Raji (cell line): ENCODE results near the gene MAGEA4.

Experiments used
- POLR2A ChIP-seq: IDR thresholded peaks from 2 replicates; pipeline ENCODE4 v1.6.1; 2011; ENCODE audit warnings: low read depth, low read length, control low read depth; ENCODE audit not compliant: insufficient read depth

Gene MAGEA4, protein sequence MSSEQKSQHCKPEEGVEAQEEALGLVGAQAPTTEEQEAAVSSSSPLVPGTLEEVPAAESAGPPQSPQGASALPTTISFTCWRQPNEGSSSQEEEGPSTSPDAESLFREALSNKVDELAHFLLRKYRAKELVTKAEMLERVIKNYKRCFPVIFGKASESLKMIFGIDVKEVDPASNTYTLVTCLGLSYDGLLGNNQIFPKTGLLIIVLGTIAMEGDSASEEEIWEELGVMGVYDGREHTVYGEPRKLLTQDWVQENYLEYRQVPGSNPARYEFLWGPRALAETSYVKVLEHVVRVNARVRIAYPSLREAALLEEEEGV

DNA sequence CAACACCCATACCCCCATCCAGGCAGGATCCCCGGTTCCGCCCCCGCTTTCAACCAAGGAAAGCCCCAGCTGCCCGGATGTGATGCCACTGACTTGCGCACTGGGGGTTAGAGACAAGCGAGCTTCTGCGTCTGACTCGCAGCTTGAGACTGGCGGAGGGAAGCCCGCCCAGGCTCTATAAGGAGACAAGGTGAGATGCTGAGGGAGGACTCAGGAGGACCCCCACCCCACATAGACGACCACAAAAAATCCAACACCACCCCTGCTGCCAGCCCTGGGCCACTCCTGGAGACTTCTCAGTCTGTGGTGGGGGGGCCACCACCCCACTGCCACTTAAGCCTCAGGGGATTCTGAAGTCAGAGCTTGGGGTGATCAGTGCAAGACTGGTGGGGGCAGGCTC, at the start of gene MAGEA4:
Gene MAGEA4, plus strand, starts transcription at position 110 of the 400 bp plus-strand sequence. CDS start 10,776 bp downstream, outside the sequence.
- TF ChIP-seq POLR2A, result no peak

DNA sequence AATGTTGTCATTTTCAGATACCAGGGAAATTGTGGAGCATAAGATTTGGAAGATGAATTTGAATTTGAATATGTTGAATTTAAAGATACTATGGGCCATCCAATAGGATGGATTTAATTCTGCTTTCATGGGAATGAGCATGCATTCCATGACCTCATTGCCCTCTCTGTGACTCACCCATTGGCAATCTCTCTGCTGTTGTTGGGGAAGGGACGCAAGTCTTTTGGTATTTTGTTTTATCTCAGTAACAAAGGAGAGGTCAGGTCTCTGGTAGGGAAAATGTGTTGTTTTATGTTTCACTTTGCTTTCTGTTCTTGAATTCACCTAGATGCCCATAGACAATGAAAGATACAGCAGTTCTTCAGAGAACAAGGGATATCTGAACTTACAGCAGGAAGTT, 42.1 kb upstream of the MAGEA4 start:
- no peak for TF ChIP-seq POLR2A

DNA sequence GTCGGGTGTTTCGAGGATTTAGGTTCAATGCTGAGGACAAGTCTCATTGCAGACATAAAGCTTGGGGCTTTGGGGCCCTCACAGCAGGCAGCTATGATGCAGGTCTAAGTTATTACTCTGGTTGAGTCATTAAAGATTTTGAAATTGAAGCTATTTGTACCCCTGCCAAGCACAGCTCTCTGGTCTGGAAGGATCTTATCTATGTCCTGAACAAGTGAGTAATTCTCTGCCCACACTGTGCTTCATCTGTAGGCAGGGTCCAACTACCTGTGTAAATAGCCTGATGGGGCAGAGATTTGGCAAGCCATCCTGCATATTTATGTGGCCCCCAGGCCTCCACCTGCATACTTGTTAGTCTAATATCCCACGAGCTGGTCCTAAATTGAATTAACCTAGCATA, 41.4 kb upstream of the MAGEA4 start:
- TF ChIP-seq POLR2A, result no peak

DNA sequence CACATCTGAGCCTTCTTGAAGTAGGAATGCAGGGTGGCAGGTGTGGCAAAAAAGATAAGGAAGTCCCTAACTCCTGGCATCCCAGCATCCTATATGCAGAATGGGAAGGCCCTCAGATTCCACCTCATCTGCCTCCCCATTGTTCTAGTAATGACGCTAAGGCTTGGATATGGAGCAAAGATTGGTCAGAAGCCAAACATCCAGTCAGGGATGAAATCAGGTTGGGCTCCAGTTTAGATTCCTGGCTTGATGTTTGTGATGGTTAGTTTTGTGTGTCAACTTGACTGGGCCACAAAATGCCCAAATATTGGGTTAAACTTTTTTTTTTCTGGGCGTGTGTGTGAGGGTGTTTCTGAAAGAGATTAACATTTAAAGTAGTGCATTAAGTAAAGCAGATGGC, 39.6 kb upstream of the MAGEA4 start:
- TF ChIP-seq POLR2A, result no peak

DNA sequence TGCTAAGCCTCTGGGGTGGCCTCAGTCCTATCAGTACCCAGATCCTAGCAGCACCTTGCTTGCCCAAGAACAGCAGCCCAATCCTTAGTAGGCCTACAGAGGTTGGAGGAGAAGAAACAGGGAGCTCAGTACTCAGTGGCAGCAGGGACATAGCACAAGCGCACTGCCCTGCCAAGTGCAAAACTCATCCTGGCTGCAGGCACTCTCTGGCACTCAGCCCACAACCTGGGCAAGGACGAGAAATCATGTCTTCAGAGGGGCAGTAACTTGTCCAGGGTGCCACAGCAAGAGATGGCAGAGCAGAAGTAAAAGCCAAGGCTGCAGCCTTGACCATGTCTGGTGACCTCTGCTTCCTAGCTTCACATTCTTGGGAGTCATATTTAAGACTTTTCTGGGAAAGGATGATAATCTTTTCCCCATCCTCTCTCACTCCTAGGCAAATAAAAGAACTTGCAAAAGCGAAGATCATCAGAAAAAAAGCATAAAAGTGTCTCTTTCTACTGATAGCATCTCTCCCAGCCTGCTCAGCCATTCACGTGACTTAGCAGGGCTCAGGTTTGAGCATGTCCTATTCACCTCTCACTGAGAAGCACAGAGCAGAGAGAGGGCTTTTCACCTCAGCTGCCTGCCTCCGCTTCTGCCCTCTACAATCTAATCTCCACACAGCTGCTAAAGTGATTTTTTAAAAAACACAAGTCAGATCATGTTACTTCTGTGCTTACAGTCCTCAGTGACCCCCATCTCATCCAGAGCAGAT, 37.2 kb upstream of the MAGEA4 start:
- TF ChIP-seq POLR2A, result no peak

DNA sequence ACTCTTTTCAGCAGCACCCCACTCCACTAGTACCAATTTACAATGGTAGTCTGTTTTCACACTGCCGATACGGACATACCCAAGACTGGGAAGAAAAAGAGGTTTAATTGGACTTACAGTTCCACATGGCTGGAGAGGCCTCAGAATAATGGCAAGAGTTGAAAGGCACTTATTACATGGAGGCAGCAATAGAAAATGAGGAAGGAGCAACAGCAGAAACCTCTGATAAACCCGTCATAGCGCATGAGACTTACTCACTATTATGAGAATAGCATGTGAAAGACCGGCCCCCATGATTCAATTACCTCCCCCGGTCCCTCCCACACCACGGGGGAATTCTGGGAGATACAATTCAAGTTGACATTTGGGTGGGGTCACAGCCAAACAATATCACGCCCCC, 34.1 kb upstream of the MAGEA4 start:
- no peak for TF ChIP-seq POLR2A

DNA sequence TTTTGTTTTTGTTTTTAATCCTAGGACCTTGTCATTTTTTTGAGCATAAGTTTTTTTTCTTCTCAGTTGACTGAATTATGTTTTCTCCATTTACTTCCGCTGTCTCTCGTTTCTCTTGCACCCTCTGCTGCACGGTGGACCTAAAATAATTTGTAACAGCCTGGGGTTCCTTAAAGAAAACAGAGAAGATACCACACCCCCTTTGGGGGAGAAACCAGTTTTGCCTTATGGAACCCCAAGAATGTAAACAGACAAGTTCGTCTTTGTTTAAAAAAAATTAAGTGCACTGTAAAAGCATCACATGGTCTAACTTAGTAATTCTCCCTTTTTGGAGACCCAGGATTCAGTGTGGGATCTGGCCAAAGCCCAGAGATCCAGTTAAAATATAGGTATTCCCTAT, 32.8 kb upstream of the MAGEA4 start:
- TF ChIP-seq POLR2A, result no peak

DNA sequence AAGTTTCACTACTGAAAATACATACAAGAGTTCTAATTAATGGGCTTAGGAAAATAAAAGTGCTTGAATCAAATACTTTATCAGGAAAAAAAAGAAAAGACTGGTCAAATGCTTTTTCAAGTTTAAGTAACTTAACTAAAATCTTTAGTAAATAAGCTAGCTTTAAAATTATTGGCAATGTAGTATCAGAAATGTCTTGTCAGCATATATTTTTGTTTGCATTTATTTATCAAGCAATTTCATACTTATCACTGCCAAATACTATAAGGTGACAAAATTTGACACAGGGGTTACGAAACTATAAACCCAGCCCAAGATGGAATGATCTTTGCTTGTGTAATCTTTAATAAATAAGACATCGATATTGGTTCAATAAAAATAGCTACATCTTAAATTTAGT, 31.8 kb upstream of the MAGEA4 start:
- TF ChIP-seq POLR2A, result no peak

DNA sequence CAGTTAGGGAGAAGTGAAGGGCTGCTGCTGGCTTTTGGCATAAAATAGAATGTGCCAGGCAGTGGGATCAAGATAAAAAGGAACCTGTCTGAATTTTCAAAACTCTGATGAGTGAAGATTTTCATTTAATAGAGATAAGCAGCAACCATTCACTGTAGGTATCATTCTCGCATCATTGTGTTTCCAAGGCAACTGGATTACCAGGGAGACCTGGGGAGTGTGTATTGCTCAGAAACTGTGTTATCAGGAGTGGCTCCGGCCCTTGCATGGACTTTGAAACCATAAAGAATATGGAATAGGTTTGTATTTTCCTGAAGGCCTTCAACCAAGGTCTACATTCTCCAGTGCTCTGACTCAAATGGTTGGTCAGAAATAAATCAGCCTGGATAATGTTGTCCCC, 23.3 kb upstream of the MAGEA4 start:
- TF ChIP-seq POLR2A, result no peak

DNA sequence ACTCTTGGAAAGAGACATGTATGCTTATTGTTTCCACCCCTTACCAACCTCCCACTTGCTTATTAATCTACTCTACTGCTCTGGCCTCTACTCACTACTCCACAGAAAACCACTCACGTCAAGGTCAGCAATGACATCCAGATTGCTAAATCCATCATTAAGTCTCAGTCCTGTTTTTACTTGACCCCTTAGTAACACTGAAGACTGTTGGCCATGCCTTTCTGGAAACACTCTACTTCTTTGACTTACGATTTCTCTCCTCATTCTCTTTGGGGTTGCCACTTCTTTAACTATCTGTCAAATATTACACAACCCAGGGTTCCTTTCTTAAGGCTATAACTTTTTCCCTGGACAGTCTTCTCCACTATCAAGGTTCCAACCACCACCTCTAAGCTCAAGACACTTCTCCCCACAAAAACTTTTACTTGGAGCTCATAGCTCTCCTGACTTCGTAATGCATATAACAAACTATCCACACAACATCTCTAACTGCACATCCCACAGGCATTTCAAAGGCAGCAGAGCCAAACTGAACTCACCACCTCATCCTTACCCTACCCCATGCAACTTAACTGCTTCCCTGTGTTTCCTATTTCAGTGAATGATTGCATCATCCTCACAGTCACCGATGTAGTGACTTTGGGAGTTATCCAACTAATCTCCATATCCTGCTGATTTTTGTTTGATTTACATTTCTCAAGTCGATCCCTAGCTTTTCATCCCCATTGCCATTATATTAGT, 15.8 kb upstream of the MAGEA4 start:
- no peak for TF ChIP-seq POLR2A

DNA sequence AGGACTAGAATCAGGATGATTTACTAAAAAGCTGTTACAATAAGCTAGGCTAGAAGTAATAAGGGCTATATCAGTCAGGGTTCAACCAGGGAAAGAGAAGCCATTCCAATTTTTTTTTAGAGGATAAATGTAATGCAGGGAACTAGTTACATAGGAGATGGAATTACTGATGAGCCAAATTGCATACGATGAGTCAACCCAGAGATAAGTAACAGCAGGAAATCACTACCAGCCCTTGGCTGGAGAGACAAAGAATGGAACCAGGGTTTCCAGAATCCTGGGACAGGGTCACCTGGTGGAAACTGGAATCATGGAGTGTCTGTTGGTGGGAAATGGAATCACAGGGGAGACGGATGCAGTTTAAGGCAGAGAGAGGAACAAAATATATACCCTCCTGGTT, 13.1 kb upstream of the MAGEA4 start:
- no peak for TF ChIP-seq POLR2A

DNA sequence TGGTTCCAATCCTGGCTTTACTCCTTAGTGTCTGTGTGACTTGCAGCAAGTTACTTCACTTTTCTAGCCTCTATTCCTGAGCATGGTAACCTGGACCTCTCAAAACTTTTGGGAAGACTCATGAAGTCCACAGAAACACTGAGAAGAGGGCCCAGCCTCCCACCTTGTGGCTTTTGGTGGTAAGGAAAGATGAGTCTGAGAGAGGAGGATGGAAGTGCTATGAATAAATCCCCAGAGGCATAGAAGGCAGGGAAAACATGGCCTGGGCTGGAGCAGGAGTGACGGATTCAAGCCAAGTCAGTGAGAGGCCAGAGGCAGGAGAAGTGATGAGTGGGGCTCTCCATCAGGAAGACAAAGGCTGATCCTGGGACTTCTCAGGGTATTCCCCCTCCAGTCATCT, 10.9 kb upstream of the MAGEA4 start:
- TF ChIP-seq POLR2A, result no peak

DNA sequence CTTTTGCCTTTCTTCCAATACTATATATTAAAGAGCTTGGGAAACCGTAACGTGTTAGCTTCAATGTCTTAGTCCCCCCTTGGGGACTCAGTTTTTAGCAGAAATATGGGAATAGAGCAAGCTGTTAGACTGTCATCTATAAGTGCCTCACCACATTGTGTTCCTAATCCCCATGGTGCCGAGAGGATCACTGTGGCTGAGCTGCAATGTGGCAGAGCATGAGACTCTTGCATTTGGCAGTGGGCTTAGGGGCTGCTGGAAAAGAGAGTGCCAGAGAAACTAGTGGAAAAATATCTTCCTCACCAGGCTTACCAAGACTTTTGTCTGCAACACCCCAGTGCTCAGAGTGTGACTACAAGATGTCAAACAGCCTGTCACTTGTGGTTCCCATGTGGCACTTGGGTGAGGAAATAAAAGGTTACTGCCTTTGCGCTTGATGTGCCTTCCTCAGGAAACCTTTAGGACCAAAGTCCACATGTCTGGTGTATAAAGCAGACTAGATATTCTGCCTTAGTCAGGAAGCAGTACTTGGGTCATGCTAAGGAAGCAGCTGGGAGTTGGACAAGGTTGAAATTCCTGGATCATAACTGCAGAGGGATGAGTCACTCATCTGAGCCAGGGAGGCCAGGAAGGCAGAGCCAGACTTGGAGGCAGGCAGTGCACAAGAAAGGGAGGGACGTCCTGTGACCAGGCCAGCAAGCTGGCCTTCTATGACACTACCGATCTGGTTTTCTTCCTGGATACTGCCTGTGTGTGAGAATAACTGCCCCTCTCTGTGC, 9.7 kb upstream of the MAGEA4 start:
- TF ChIP-seq POLR2A, result no peak

DNA sequence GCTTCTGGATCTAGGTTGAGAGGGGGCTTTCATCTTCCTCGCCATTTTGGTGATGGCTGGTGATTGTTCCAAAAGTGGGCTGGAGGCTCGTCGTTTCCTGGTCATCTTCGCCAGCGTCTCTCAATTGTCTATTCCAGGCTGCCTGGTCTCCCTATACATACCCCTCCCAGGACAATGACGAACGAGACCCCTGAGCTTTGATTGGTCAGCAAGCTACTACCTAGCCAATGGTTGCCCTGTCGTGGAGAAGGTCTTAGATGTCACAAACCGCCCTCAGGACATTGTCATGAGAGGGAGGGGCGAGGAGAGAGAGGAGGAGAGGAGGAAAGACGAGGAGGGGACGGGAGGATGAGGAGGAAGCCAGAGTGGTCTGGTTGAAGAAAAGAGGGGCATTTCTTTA, 7.7 kb upstream of the MAGEA4 start:
- TF ChIP-seq POLR2A, result no peak

DNA sequence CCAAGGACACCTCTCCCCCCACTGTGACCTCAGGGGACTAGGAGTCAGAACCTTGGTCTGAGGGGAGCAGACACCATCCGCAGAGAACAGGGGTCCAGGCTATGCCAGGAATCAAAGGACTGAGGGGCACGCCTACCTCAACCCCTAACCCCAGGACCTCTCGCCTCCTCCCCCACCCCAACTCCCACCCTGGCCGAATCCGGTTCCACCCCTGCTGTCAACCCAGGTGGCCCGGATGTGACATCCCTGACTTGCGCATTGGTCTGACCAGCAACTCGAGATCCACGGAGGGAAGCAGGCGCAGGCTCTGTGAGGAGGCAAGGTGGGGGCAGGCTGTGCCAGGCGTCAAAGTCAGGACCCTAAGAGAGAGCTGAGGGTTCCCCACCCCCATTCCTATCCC, 468 bp upstream of the MAGEA4 start:
- no peak for TF ChIP-seq POLR2A
